A673 (cell line): ENCODE data around the gene HCST.

Experiments used
- EZH2 ChIP-seq: fragments of 200-600 bp; sonication (generic); IDR thresholded peaks from 2 replicates; pipeline ENCODE4 v1.6.1; 2017; ENCODE audit warnings: borderline replicate concordance, low read depth, mild to moderate bottlenecking, mixed read lengths, antibody characterized with exemption, low read length; ENCODE audit not compliant: poor library complexity, severe bottlenecking
- TF ChIP-seq, protein P1 (sequence below): fragments of 300-800, 200-600 bp; sonication (generic); conservative IDR thresholded peaks from 2 replicates; pipeline ENCODE4 v1.5.1; 2017; ENCODE audit warnings: low read depth, mild to moderate bottlenecking, antibody characterized with exemption, low read length, moderate library complexity, mixed read lengths

GRCh38 chr19:35945121-35945790 lies 42.9 kb downstream of the HCST start:
- TF ChIP-seq, protein P1, sequence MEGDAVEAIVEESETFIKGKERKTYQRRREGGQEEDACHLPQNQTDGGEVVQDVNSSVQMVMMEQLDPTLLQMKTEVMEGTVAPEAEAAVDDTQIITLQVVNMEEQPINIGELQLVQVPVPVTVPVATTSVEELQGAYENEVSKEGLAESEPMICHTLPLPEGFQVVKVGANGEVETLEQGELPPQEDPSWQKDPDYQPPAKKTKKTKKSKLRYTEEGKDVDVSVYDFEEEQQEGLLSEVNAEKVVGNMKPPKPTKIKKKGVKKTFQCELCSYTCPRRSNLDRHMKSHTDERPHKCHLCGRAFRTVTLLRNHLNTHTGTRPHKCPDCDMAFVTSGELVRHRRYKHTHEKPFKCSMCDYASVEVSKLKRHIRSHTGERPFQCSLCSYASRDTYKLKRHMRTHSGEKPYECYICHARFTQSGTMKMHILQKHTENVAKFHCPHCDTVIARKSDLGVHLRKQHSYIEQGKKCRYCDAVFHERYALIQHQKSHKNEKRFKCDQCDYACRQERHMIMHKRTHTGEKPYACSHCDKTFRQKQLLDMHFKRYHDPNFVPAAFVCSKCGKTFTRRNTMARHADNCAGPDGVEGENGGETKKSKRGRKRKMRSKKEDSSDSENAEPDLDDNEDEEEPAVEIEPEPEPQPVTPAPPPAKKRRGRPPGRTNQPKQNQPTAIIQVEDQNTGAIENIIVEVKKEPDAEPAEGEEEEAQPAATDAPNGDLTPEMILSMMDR = no peak
- TF ChIP-seq EZH2 = no peak
